Measurements from ENCODE around the gene NFIC.
"Not testable (repeated sequence)": the region's sequence is repeated elsewhere in the genome, so short reads cannot be mapped to it uniquely, and the experiment has no call there.

NFIC gene

GRCh38 chr19:3365836-3366752 lies at the start of gene NFIC:
TSS of gene NFIC (plus strand) at chr19:3366583. CDS start at chr19:3366637, 54 bp downstream.
- peak; percentile 14 for FAIRE-seq
- no peak for DNase-seq (ENCODE audit: insufficient read length, low spot score)

- FAIRE-seq, result no peak
- DNase-seq (ENCODE audit: insufficient read length, low spot score), result no peak
Observed at GRCh38 chr19:3316659-3317207, 49.6 kb upstream of the NFIC start.

- FAIRE-seq (no peak), DNase-seq (ENCODE audit: insufficient read length, low spot score) (no peak)
Observed at GRCh38 chr19:3319643-3320353, 46.6 kb upstream of the NFIC start.

- FAIRE-seq, result no peak
- DNase-seq (ENCODE audit: insufficient read length, low spot score), result no peak
Observed at GRCh38 chr19:3320354-3320670, 46.1 kb upstream of the NFIC start.

GRCh38 chr19:3320853-3321252 lies 45.5 kb upstream of the NFIC start:
- FAIRE-seq (no peak), DNase-seq (ENCODE audit: insufficient read length, low spot score) (no peak)

GRCh38 chr19:3321696-3322095 lies 44.7 kb upstream of the NFIC start:
- no peak for DNase-seq (ENCODE audit: insufficient read length, low spot score)
- no peak for FAIRE-seq

- DNase-seq (ENCODE audit: insufficient read length, low spot score), result no peak
- FAIRE-seq, result no peak
Observed at GRCh38 chr19:3322199-3322978, 44.0 kb upstream of the NFIC start.

- FAIRE-seq (no peak), DNase-seq (ENCODE audit: insufficient read length, low spot score) (no peak)
Observed at GRCh38 chr19:3323026-3323425, 43.4 kb upstream of the NFIC start.

GRCh38 chr19:3323658-3324057 lies 42.7 kb upstream of the NFIC start:
- no peak for DNase-seq (ENCODE audit: insufficient read length, low spot score)
- no peak for FAIRE-seq

GRCh38 chr19:3324405-3324856 lies 42.0 kb upstream of the NFIC start:
- DNase-seq (ENCODE audit: insufficient read length, low spot score) (peak; percentile 67), FAIRE-seq (no peak)

GRCh38 chr19:3325451-3325850 lies 40.9 kb upstream of the NFIC start:
- FAIRE-seq (no peak), DNase-seq (ENCODE audit: insufficient read length, low spot score) (no peak)

GRCh38 chr19:3328743-3329142 lies 37.6 kb upstream of the NFIC start:
- no peak for FAIRE-seq
- no peak for DNase-seq (ENCODE audit: insufficient read length, low spot score)

GRCh38 chr19:3330047-3330446 lies 36.3 kb upstream of the NFIC start:
- DNase-seq (ENCODE audit: insufficient read length, low spot score), result no peak

GRCh38 chr19:3332232-3332631 lies 34.2 kb upstream of the NFIC start:
- FAIRE-seq; DNase-seq (ENCODE audit: insufficient read length, low spot score): not testable (repeated sequence)

More at GRCh38 chr19:3330047-3330446, 36.3 kb upstream of the NFIC start:
- no peak for FAIRE-seq

GRCh38 chr19:3333020-3333583 lies 33.3 kb upstream of the NFIC start:
- DNase-seq (ENCODE audit: insufficient read length, low spot score), result no peak
- no peak for FAIRE-seq

GRCh38 chr19:3333662-3334061 lies 32.7 kb upstream of the NFIC start:
- DNase-seq (ENCODE audit: insufficient read length, low spot score) (no peak), FAIRE-seq (no peak)

GRCh38 chr19:3334749-3335430 lies 31.5 kb upstream of the NFIC start:
- FAIRE-seq; DNase-seq (ENCODE audit: insufficient read length, low spot score): not testable (repeated sequence)

- DNase-seq (ENCODE audit: insufficient read length, low spot score) (no peak), FAIRE-seq (no peak)
Observed at GRCh38 chr19:3335431-3336350, 30.7 kb upstream of the NFIC start.

- FAIRE-seq (no peak), DNase-seq (ENCODE audit: insufficient read length, low spot score) (no peak)
Observed at GRCh38 chr19:3336351-3336679, 30.1 kb upstream of the NFIC start.
